Gastrocnemius medialis (tissue), 4 donors: ENCODE data around the gene SCD5.

Experiments
- CTCF ChIP-seq, 5 experiments: fragments of 450-650 bp in 3 of 5; fragments of 200-600 bp in 2 of 5; sonication (generic) in 2 of 5; IDR thresholded peaks in 4 of 5; conservative IDR thresholded peaks in 1 of 5; 1 replicate in 4 of 5; 2 replicates in 1 of 5; pipeline ENCODE4 v1.5.1; 2016 to 2019; ENCODE audit warnings: antibody characterized with exemption in 5 of 5, mild to moderate bottlenecking in 3 of 5, moderate library complexity in 3 of 5
- POLR2A ChIP-seq, 2 donors: fragments of 450-650 bp; IDR thresholded peaks; one replicate each; pipeline ENCODE4 v1.6.1; 2017; ENCODE audit warnings: antibody characterized with exemption in 2 of 2, mild to moderate bottlenecking in 2 of 2, moderate library complexity in 2 of 2

GRCh38 chr4:82733636-82734035, 65.0 kb downstream of the SCD5 start:
- TF ChIP-seq CTCF (IDR thresholded peaks at IDR 0.05 in 4 of 5, conservative IDR thresholded peaks at IDR 0.05 in 1 of 5): no peak
- no peak for TF ChIP-seq POLR2A (IDR thresholded peaks at IDR 0.05)
